Endodermal cell (in vitro differentiated cells): Measurements from ENCODE around the gene SVIL. TPM values are rescaled to one million over a fixed set of nuclear protein-coding genes. Genes with fewer than 3 reads are reported as not detected.

ENCODE experiments used
- DNase-seq: peaks from one replicate; pipeline ENCODE4 v3.0.0-alpha.2; 2017
- H3K27ac ChIP-seq: 2 replicates; pipeline ENCODE4 v1.5.1; 2013; ENCODE audit warnings: mild to moderate bottlenecking, low read depth, low read length, moderate library complexity
- H3K27me3 ChIP-seq: 2 replicates; pipeline ENCODE4 v1.6.1; 2013; ENCODE audit warnings: mild to moderate bottlenecking, low read length, moderate library complexity; ENCODE audit not compliant: insufficient read depth, control insufficient read depth, poor library complexity, severe bottlenecking
- H3K36me3 ChIP-seq: 2 replicates; pipeline ENCODE4 v1.7.0; 2013; ENCODE audit warnings: mild to moderate bottlenecking, low read length, moderate library complexity; ENCODE audit not compliant: control insufficient read depth, insufficient read depth
- H3K4me1 ChIP-seq: one replicate; pipeline ENCODE4 v1.7.0; 2013; ENCODE audit warnings: low read length; ENCODE audit not compliant: control insufficient read depth, insufficient read depth
- H3K4me3 ChIP-seq: 2 replicates; pipeline ENCODE4 v1.5.1; 2013; ENCODE audit warnings: mild to moderate bottlenecking, low read length, moderate library complexity
- H3K9ac ChIP-seq: 2 replicates; pipeline ENCODE4 v1.6.1; 2013; ENCODE audit warnings: mild to moderate bottlenecking, low read length, moderate library complexity; ENCODE audit not compliant: poor library complexity, severe bottlenecking; ENCODE audit errors: extremely low read depth
- H3K9me3 ChIP-seq: 2 replicates; pipeline ENCODE4 v1.6.1; 2013; ENCODE audit warnings: mild to moderate bottlenecking, low read length, moderate library complexity; ENCODE audit not compliant: control insufficient read depth
- H3K27ac Mint-ChIP-seq: 2 replicates; pipeline ENCODE4 v1.8.0; 2020; ENCODE audit warnings: mixed read lengths
- H3K27me3 Mint-ChIP-seq: 2 replicates; pipeline ENCODE4 v1.8.0; 2021; ENCODE audit warnings: mild to moderate bottlenecking, mixed read lengths; ENCODE audit not compliant: insufficient read depth
- H3K36me3 Mint-ChIP-seq: 2 replicates; pipeline ENCODE4 v1.8.0; 2020; ENCODE audit warnings: low read depth, mixed read lengths
- H3K4me1 Mint-ChIP-seq: 2 replicates; pipeline ENCODE4 v1.8.0; 2020; ENCODE audit warnings: mixed read lengths
- H3K4me3 Mint-ChIP-seq: 2 replicates; pipeline ENCODE4 v1.8.0; 2020; ENCODE audit warnings: mild to moderate bottlenecking, moderate library complexity, mixed read lengths
- H3K9me3 Mint-ChIP-seq: 2 replicates; pipeline ENCODE4 v1.8.0; 2020; ENCODE audit warnings: mild to moderate bottlenecking, mixed read lengths
- CTCF ChIP-seq: fragments of 200-600 bp; sonication (generic); conservative IDR thresholded peaks from 2 replicates; pipeline ENCODE4 v1.5.0; 2021; ENCODE audit warnings: antibody characterized with exemption, mild to moderate bottlenecking
- WGBS, 2 experiments: methylation state at CpG; one replicate each; pipeline versions ENCODE4 v1.1.5 to v1.1.7; 2013; ENCODE audit warnings: missing lambda C conversion rate in 2 of 2, mixed read lengths in 1 of 2; ENCODE audit not compliant: insufficient coverage in 1 of 2, insufficient read length in 1 of 2; 5-methylcytosine and 5-hydroxymethylcytosine counted together
- total RNA-seq, 2 donors: library from RNA; stranded (reverse); fragmentation: NEBNext Ultra II Directional in 1 of 2; extraction: Animal tissue kit (Norgen Biotek cat#: 25700) in 1 of 2; gene quantifications; 2 replicates in 1 of 2; 3 replicates in 1 of 2; pipeline ENCODE4 v1.2.1, GENCODE V29; 2021

The SVIL gene
- total RNA-seq, 2 donors from 2014 or later, result 25.2 to 32.9 TPM

- H3K27ac ChIP-seq, result no peak overlapping the region
Observed at GRCh38 chr10:29666201-29666600, 31.4 kb upstream of the SVIL start.

GRCh38 chr10:29663718-29664117, 28.9 kb upstream of the SVIL start:
- Histone ChIP-seq H3K36me3 (no peaks in the 10 kb centered on the region), H3K27ac (no peak overlapping the region), H3K9ac (no peak overlapping the region), H3K4me1 (no peaks in the 10 kb centered on the region), H3K9me3 (no peaks in the 10 kb centered on the region), H3K4me3 (no peak overlapping the region), H3K27me3 (no peaks in the 10 kb centered on the region)
- Mint-ChIP-seq H3K9me3 (no peaks in the 10 kb centered on the region), H3K36me3 (no peaks in the 10 kb centered on the region), H3K4me1 (peaks cover 13% of the 10 kb centered on the region), H3K4me3 (no peak overlapping the region), H3K27ac (no peak overlapping the region), H3K27me3 (no peaks in the 10 kb centered on the region)
- no peak for TF ChIP-seq CTCF
- WGBS, 2 experiments, result 93 to 95% methylated on average over 3 to 8 of the region's 8 CpGs
- DNase-seq, result no peak

More at GRCh38 chr10:29666201-29666600, 31.4 kb upstream of the SVIL start:
- no peaks in the 10 kb centered on the region for H3K27me3 ChIP-seq
- no peaks in the 10 kb centered on the region for H3K4me1 ChIP-seq
- no peak for TF ChIP-seq CTCF
- peaks cover 10% of the 10 kb centered on the region for H3K4me1 Mint-ChIP-seq
- H3K4me3 Mint-ChIP-seq, result no peak overlapping the region
- no peak overlapping the region for H3K9ac ChIP-seq
- H3K9me3 ChIP-seq, result no peaks in the 10 kb centered on the region
- no peaks in the 10 kb centered on the region for H3K36me3 Mint-ChIP-seq
- no peaks in the 10 kb centered on the region for H3K27me3 Mint-ChIP-seq
- 97 to 98% methylated on average over 6 to 7 of the region's 7 CpGs for WGBS, 2 experiments
- no peak overlapping the region for H3K4me3 ChIP-seq
- H3K36me3 ChIP-seq, result no peaks in the 10 kb centered on the region
- no peak overlapping the region for H3K27ac Mint-ChIP-seq
- DNase-seq, result no peak
- H3K9me3 Mint-ChIP-seq, result no peaks in the 10 kb centered on the region

GRCh38 chr10:29658984-29659965, 24.5 kb upstream of the SVIL start:
- no peak overlapping the region for H3K9ac ChIP-seq
- Mint-ChIP-seq H3K27me3 (no peaks in the 10 kb centered on the region), H3K27ac (peak overlapping the region; percentile 1), H3K4me3 (no peak overlapping the region), H3K36me3 (peaks cover 37% of the 10 kb centered on the region), H3K4me1 (peaks cover 4% of the 10 kb centered on the region), H3K9me3 (peaks cover 38% of the 10 kb centered on the region)
- H3K27ac ChIP-seq, result peak overlapping the region; percentile 31
- H3K4me1 ChIP-seq, result no peaks in the 10 kb centered on the region
- WGBS, 2 experiments, result 78 to 79% methylated on average over 8 to 10 of the region's 10 CpGs
- DNase-seq, result no peak
- H3K4me3 ChIP-seq, result no peak overlapping the region
- TF ChIP-seq CTCF, result peak; percentile 15
- H3K9me3 ChIP-seq, result peaks cover 29% of the 10 kb centered on the region
- peaks cover 32% of the 10 kb centered on the region for H3K36me3 ChIP-seq
- H3K27me3 ChIP-seq, result no peaks in the 10 kb centered on the region
